GF-D8 (cell line): ENCODE data around the gene CTSA.
"Not testable (repeated sequence)": the region's sequence is repeated elsewhere in the genome, so short reads cannot be mapped to it uniquely, and the experiment has no call there.

Experiments
- DNase-seq: peaks from one replicate; lab custom pipeline; 2025; lab: John Stamatoyannopoulos, UW

The CTSA gene

GRCh38 chr20:45896641-45897161 is 5.6 kb downstream of the CTSA start:
- DNase-seq: no peak

DNA sequence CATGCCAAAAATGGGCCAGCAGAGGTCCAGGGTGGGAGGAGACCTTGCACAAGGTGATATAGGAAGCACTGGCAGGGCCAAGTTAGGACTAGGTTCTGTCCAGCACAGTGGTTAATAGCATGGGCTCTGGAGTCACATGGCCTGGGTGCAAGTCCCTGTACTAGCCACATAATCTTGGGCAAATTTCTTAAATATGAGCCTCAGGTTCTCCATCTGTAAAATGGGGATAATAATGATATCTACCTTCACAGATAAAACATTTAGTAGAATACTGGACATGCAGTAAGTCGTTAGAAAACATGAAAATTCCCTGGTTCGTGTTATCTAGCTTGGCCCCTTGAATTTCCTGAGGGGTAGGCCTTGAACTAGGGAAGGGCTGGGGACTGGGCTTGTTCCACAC is 6.2 kb downstream of the CTSA start:
- DNase-seq: no peak

GRCh38 chr20:45897692-45898091 is 6.6 kb downstream of the CTSA start:
- no peak for DNase-seq

- DNase-seq: no peak
Observed at GRCh38 chr20:45898285-45898684, 7.2 kb downstream of the CTSA start.

DNA sequence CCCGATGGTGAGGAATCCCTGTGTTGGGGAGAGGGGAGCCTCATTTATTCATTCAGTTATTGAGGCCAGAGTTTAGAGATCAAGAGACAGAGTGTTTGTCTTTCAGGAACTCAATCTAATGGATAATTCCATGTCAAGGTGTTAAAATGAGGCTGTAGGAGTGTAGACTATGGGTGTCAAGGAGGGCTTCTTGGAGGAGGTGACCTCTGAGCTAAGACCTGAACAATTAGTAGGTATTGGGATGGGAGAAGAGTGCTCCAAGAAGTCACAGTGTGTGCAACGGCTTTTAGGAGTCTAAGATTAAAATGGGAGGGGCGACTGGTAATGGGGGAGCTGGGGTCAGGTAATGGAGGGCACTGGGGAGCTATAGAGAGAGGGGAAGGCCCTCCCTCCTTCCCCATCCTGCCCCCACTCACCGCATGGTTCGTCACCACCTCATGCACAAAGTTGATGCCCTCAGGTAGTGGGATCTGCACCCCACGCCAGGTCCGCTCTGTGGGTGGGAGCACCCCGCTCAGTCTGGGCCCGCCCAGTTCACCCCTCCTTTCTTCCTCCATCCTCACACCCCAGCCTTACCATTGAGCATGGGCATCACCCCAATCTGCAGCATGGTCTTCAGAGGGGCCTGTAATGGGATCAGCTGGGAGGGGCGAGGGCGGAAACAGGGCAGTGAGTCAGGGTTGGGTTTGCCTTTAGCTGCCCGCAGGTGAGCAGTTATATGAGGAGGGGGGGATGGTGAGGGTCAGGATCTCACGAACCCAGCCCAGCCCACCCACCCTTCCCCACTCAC is 8.1 kb downstream of the CTSA start:
- no peak for DNase-seq

DNA sequence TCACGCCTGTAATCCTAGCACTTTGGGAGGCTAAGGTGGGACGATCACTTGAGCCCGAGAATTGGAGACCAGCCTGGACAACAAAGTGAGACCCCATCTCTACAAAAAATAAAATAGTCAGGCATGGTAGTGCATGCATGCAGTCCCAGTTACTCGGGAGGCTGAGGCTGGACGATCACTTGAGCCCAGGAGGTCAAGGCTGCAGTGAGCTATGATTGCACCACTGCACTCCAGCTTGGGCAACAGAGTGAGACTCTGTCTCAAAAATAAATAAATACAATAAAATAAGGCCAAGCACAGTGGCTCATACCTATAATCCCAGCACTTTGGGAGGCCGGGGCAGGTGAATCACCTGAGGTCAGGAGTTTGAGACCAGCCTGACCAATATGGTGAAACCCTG is 10.2 kb downstream of the CTSA start:
- not testable (repeated sequence) for DNase-seq

DNA sequence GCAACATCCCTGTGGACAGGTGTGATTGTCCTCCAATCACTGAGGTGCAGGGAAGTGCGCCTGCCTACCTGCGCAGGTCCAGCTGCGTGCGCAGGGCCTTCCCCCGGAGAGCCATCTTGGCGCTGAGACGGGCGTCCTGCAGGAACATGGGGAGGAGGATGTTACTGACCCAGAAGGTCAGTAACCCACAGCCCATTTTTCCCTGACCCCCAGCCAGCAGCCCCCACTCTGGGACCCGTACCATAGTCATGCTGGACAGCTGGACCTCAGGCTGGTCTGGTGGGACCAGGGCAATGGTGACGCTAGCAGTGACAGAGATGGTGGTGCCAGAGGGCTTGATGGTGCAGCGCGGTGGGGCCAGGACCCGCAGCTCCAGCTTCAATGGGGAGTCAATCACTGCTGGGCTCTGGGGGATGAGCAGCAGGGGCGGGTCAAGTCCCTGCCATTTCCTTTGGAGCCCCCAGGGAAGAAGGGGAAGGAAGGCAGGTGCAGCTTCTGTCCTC is 11.1 kb downstream of the CTSA start:
- no peak for DNase-seq

GRCh38 chr20:45904583-45905504 is 13.7 kb downstream of the CTSA start:
- DNase-seq: no peak

DNA sequence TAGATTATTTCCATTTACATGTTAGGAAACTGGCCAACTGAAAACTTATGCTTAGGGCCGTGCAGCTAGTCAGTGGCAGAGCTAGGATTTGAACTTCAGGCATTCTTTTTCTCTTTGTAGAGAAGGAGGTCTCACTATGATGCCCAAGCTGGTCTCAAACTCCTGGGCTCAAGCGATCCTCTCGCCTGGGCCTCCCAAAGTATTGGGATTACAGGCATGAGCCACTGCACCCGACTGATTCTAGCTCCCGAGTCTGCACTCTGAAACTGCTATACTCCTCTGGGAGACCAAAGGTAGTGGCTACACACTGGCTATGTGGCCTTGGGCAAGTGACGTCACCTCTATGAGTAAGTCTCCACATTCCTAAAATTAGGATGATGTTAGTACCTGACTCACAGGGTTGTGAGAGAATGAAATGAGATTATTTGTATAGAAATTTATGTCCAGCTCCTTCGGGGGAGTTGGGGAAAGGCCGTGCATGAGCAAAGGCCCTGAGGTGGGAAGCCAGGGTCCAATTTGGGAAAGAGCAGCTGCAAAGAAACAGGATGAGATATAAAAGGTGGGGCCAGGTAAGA is 14.5 kb downstream of the CTSA start:
- DNase-seq: no peak

- DNase-seq: no peak
Observed at GRCh38 chr20:45907219-45907948, 16.2 kb downstream of the CTSA start.

- DNase-seq: no peak
Observed at GRCh38 chr20:45908084-45908483, 16.9 kb downstream of the CTSA start.

GRCh38 chr20:45909336-45909808 is 18.2 kb downstream of the CTSA start:
- no peak for DNase-seq

GRCh38 chr20:45909817-45910669 is 18.9 kb downstream of the CTSA start:
- DNase-seq: no peak

DNA sequence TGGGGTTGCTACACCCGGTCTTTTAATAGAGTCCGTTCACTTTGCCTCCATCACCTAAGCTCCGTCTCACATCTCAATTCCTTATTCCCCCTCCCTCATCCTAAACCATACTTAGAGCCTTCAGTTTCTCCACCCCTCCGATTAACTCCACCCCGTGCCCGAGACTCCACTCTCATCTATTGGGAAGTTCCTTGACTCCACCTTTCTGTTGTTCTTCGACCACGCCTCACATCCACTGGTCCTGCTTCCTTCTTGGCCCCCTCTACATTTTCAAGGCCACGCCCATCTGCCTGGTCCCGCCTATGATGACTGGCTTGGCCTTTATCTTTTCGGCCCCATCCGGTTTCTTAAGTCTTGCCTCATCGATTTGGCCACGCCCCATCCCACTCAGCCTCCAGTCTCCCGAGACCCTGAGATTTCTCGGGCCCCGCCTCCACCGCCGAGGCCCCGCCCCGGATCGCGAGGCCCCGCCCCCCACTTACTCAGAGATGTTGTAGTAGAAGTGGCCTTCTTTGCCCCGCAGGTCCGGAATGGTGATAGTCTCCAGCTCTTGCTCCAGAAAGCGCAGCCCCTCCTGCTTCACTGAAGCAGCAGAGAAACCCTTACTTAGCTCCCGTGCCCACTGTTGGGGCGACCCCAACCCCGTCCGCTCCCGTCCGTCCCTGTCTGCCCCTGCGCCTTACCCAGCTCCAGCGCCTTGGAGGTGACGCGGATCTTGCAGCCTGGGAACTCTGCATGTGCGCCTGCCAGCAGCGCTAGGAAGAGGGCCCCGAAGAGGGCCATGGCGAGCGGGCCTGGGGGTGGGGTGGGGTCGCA is 19.7 kb downstream of the CTSA start:
- peak; percentile 97 for DNase-seq

GRCh38 chr20:45911486-45912343 is 20.6 kb downstream of the CTSA start, which contains the start of gene PLTP:
Gene PLTP, minus strand, starts transcription at chr20:45912155. Its CDS starts 703 bp downstream, at chr20:45911452.
- peak; percentile 29 for DNase-seq

DNA sequence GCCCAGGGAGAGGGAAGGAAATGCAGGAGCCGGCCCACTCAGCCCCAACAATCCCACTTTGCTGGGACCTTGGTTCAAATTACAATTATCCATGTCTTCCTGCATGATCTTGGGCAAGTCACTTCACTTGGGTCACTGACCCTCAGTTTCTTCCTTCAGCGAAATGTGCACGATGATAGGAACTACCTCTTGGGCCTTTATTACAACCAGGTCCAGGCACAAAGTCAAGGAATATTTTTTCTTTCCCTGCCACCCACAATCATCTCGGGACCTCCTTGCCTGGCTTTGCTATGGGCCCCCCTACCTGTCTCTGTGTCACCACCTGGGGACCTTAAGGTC is 21.2 kb downstream of the CTSA start:
- no peak for DNase-seq

DNA sequence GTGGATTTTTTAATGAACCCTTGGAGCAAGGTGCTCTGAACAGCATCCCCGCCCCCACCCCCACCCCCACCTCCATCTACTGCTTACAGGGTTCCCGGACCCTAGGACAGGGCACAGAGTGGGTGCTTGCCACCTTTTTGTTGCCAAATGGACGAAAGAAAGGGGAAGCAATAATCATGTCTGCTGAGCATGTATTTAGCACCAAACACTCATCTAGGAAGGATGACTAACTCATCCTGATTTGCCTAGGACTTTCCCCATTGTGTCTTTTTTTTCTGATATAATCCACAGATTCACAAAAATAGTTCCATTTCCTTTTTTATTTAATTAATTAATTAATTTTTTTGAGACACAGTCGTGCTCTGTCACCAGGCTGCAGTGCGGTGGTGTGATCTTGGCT is 22.0 kb downstream of the CTSA start:
- DNase-seq: no peak

GRCh38 chr20:45917790-45918141 is 26.6 kb downstream of the CTSA start:
- no peak for DNase-seq
